Measurements from ENCODE around the gene ADAMTSL2.

GRCh38 chr9:133529874-133530273, 4.6 kb upstream of the ADAMTSL2 start:
- TF ChIP-seq POLR2A (IDR thresholded peaks at IDR 0.05): no peak
- no peak for TF ChIP-seq CTCF (IDR thresholded peaks at IDR 0.05)

All from ovary (tissue), 3 donors.